OCI-LY1 (cell line): ENCODE data around the gene SLC27A4.

ENCODE experiments used
- H2AFZ ChIP-seq: fragments of 200-600 bp; sonication (generic), shearing (Covaris generic); 2 replicates; pipeline ENCODE4 v1.6.0; 2014; ENCODE audit warnings: antibody characterized with exemption, mild to moderate bottlenecking, low read length
- H3F3A ChIP-seq: fragments of 200-600 bp; sonication (generic), shearing (Covaris generic); 2 replicates; pipeline ENCODE4 v1.6.0; 2014; ENCODE audit warnings: mild to moderate bottlenecking, antibody characterized with exemption, low read length, moderate library complexity; ENCODE audit not compliant: insufficient read depth
- H3K27ac ChIP-seq: fragments of 200-600 bp; sonication (generic); 2 replicates; pipeline ENCODE4 v1.5.1; 2014; ENCODE audit warnings: low read length, mixed run types, mild to moderate bottlenecking, low read depth; ENCODE audit not compliant: poor library complexity, severe bottlenecking
- H3K27me3 ChIP-seq: fragments of 200-600 bp; sonication (generic); 2 replicates; pipeline ENCODE4 v1.6.0; 2014; ENCODE audit warnings: antibody characterized with exemption, mild to moderate bottlenecking, low read length, moderate library complexity; ENCODE audit not compliant: insufficient read depth
- H3K36me3 ChIP-seq: fragments of 200-600 bp; sonication (generic); 2 replicates; pipeline ENCODE4 v1.6.1; 2014; ENCODE audit warnings: mild to moderate bottlenecking, antibody characterized with exemption, low read length, moderate library complexity, mixed read lengths; ENCODE audit not compliant: insufficient read depth
- H3K4me1 ChIP-seq: fragments of 200-600 bp; sonication (generic); 2 replicates; pipeline ENCODE4 v1.5.1; 2014; ENCODE audit warnings: mild to moderate bottlenecking, low read length, moderate library complexity; ENCODE audit not compliant: insufficient read depth, severe bottlenecking
- H3K4me2 ChIP-seq: fragments of 200-600 bp; sonication (generic), shearing (Covaris generic); 2 replicates; pipeline ENCODE4 v1.6.1; 2014; ENCODE audit warnings: low read length
- H3K4me3 ChIP-seq: fragments of 200-600 bp; sonication (generic); 2 replicates; pipeline ENCODE4 v1.5.1; 2014; ENCODE audit warnings: low read length, low read depth, mild to moderate bottlenecking, mixed read lengths; ENCODE audit not compliant: poor library complexity, severe bottlenecking
- H3K79me2 ChIP-seq: fragments of 200-600 bp; shearing (Covaris generic); 2 replicates; pipeline ENCODE4 v1.6.1; 2016; ENCODE audit warnings: mixed run types, low read length, mixed read lengths; ENCODE audit not compliant: insufficient read depth
- H3K9ac ChIP-seq: fragments of 200-600 bp; sonication (generic), shearing (Covaris generic); 2 replicates; pipeline ENCODE4 v1.6.1; 2014; ENCODE audit warnings: mild to moderate bottlenecking, low read length, mixed read lengths
- H3K9me2 ChIP-seq: fragments of 200-600 bp; sonication (generic), shearing (Covaris generic); 2 replicates; pipeline ENCODE4 v1.6.1; 2014; ENCODE audit warnings: low read depth, mild to moderate bottlenecking, low read length, mixed read lengths
- H3K9me3 ChIP-seq: fragments of 200-600 bp; shearing (Covaris generic); 2 replicates; pipeline ENCODE4 v1.6.1; 2014; ENCODE audit warnings: low read length, mixed read lengths
- H4K20me1 ChIP-seq: fragments of 200-600 bp; sonication (generic), shearing (Covaris generic); 2 replicates; pipeline ENCODE4 v1.6.0; 2016; ENCODE audit warnings: mild to moderate bottlenecking, low read length; ENCODE audit not compliant: insufficient read depth
- CTCF ChIP-seq: fragments of 200-600 bp; sonication (generic), shearing (Covaris generic); IDR thresholded peaks from 2 replicates; pipeline ENCODE4 v1.5.1; 2017; ENCODE audit warnings: mild to moderate bottlenecking, antibody characterized with exemption, low read length, moderate library complexity, mixed read lengths
- EZH2 ChIP-seq: fragments of 200-600 bp; sonication (generic), shearing (Covaris generic); IDR thresholded peaks from 2 replicates; pipeline ENCODE4 v1.8.0; 2017; ENCODE audit warnings: borderline replicate concordance, mixed run types, mild to moderate bottlenecking, antibody characterized with exemption, low read length, moderate library complexity, mixed read lengths

The SLC27A4 gene

DNA sequence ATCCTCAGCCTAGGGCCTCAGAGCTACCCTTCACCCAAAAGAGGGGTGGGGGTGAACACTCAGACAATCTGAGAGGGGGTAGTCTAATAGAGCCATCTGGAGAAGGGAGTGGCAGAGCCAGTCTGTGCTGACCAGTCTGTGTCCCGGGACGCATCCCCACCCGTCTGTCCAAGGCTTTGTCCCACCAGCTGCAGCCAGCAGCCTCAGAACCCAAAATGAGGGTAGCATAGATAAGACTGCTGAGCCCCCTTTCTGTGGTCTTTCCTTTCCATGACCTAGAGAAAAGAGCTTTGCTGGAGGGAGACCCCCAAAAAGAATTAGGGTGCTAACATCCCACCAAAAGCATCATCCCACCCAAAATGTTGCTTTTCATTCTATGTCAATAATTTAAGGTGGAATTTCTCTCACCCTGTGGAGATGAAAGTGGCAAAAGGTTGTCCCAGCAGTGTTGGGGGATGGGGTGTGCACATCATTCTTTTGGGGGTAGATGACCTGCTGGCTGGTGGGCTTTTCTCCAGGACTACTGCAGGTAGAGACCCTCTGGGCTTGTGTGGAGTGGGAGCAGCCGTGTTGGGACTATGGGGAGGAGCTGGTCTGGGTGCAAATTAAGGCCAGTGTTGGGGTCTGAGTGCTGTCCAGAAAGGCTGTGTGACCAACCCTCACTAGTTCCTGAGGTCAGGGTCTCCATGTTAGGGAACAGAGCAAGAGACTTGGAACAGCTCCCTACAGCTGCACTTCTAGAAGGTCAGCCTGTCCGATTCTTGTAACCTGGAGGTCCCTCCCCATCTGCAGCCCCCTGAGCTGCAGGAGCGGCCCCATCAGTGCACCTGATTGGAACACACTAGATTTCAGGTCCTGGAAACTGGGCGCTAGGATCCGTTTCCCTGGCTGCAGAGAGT is 50.7 kb downstream of the SLC27A4 start:
- Histone ChIP-seq H3K9me3 (no peaks in the 10 kb centered on the region), H3K4me2 (no peak overlapping the region), H3K36me3 (peaks cover 32% of the 10 kb centered on the region), H3K79me2 (no peaks in the 10 kb centered on the region), H3K27ac (no peak overlapping the region), H3F3A (no peaks in the 10 kb centered on the region), H2AFZ (no peak overlapping the region), H3K4me3 (no peak overlapping the region), H3K4me1 (no peaks in the 10 kb centered on the region), H4K20me1 (no peaks in the 10 kb centered on the region), H3K9me2 (no peaks in the 10 kb centered on the region), H3K9ac (no peak overlapping the region), H3K27me3 (no peaks in the 10 kb centered on the region)
- TF ChIP-seq CTCF (no peak), EZH2 (no peak)

GRCh38 chr9:128391956-128392301 is 51.6 kb downstream of the SLC27A4 start:
- no peak overlapping the region for H3K4me3 ChIP-seq
- H3K4me2 ChIP-seq = no peak overlapping the region
- no peaks in the 10 kb centered on the region for H3K27me3 ChIP-seq
- no peak overlapping the region for H2AFZ ChIP-seq
- no peaks in the 10 kb centered on the region for H3K9me2 ChIP-seq
- no peak overlapping the region for H3K27ac ChIP-seq
- no peak overlapping the region for H3K9ac ChIP-seq
- H3K79me2 ChIP-seq = no peaks in the 10 kb centered on the region
- H3K4me1 ChIP-seq = no peaks in the 10 kb centered on the region
- H3K36me3 ChIP-seq = peaks cover 28% of the 10 kb centered on the region
- H3F3A ChIP-seq = no peaks in the 10 kb centered on the region
- no peaks in the 10 kb centered on the region for H4K20me1 ChIP-seq
- H3K9me3 ChIP-seq = no peaks in the 10 kb centered on the region
- TF ChIP-seq CTCF (no peak), EZH2 (no peak)

DNA sequence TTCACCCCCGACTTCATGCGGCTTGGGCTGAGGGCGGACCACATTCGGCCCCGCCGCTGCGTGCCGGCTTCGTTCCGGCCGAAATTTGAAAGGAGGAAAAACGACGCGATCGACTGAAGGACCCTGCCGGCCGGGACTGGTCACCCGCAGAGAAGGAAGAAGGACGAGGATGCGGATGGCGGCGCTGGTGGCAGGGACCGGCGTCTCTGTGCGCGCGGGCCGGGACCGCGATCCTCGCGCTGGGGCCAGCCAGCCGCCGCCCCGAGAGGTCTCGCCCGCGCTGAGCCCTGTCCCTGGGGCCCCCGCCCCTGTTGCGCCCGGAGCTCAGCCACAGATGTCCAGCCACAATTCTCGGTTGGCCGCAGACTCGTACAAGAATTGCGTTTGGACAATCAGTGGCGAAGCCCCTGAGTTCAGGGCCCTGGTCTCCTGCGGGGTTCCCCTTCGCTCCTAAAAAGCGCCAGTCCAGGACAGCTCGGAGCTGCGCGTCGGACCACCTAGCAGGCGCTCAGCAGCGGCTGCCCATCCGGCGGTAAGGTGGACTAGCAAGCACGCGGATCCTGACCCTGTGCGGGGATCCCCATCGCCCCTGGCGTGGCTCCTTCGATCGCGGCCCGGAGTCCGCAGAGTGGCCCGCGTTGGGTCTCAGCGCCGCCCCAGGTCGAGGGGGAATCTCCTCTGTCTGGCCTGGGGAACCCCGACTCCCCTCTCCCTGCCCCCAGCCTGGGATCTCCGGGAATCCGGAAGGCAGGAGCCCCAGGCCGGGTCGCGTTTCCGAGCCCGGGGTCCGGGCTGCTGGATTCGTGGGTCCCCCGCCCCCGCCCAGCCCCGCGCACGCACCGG is 52.2 kb downstream of the SLC27A4 start:
- Histone ChIP-seq H2AFZ (no peak overlapping the region), H3K9ac (no peak overlapping the region), H3F3A (no peaks in the 10 kb centered on the region), H3K4me1 (no peaks in the 10 kb centered on the region), H3K9me3 (no peaks in the 10 kb centered on the region), H3K27me3 (no peaks in the 10 kb centered on the region), H3K79me2 (no peaks in the 10 kb centered on the region), H3K4me3 (no peak overlapping the region), H3K4me2 (no peak overlapping the region), H3K27ac (no peak overlapping the region), H4K20me1 (no peaks in the 10 kb centered on the region), H3K9me2 (no peaks in the 10 kb centered on the region), H3K36me3 (peaks cover 25% of the 10 kb centered on the region)
- no peak for TF ChIP-seq CTCF
